PFSK-1 (cell line): ENCODE results near the gene REPS2.

Source experiments
- FOXP2 ChIP-seq: optimal IDR thresholded peaks from 2 replicates; pipeline ENCODE3; 2011; ENCODE audit warnings: borderline replicate concordance, control low read depth, inconsistent platforms; ENCODE audit not compliant: insufficient read depth; ENCODE audit errors: extremely low read length, extremely low read depth
- POLR2AphosphoS5 ChIP-seq: IDR thresholded peaks from 2 replicates; pipeline ENCODE4 v1.6.1; 2012; ENCODE audit warnings: low read depth, mild to moderate bottlenecking, control low read depth, low read length, moderate library complexity
- SIN3A ChIP-seq: IDR thresholded peaks from 2 replicates; pipeline ENCODE4 v1.6.1; 2012; ENCODE audit warnings: mild to moderate bottlenecking, low read length, moderate library complexity, borderline replicate concordance; ENCODE audit not compliant: insufficient read depth
- TAF1 ChIP-seq: IDR thresholded peaks from 2 replicates; pipeline ENCODE4 v1.6.1; 2012; ENCODE audit warnings: low read length, control low read depth, borderline replicate concordance; ENCODE audit not compliant: insufficient read depth
- TF ChIP-seq, protein P1 (sequence below), 2 experiments: IDR thresholded peaks; 2 replicates each; pipeline versions ENCODE4 v1.6.1 to v1.8.0; 2011 to 2012; ENCODE audit warnings: low read depth in 2 of 2, low read length in 2 of 2, control low read depth in 1 of 2, inconsistent platforms in 1 of 2, mild to moderate bottlenecking in 1 of 2, moderate library complexity in 1 of 2; ENCODE audit not compliant: insufficient read depth in 1 of 2

Gene REPS2

DNA sequence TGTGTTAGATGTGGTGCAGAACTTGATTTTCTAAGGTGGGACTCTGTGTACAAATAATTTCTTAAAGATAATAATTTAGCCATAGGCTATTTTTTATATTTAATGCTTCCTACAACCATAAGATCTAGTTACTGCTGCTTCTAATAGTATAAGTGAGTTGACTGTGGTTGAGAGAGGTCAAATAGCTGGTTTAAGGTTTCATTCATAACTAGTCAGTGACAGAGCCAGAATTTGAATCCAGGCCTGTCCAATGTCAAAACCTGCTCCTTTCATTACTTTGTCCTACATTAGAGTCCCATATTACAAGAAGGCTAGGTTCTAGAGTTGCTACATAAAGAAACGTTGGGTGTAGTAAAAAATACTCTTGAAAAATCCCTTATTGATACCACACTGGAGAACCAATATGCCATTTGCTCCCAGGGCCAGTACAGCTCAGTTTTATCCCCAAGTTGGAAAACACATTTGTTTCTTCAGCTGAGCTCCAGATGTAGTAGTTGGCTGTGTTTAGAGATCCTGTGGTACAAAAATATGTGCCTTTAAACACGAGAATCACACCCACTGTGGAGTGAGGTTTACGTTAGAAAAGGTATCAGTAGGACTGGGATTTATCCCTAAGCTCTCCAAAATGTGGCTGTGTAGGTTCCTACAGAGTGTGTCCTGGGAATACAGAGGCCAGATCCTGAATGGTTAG is 84.3 kb downstream of the REPS2 start:
- no peak for TF ChIP-seq TAF1
- TF ChIP-seq FOXP2: no peak
- no peak for TF ChIP-seq POLR2AphosphoS5
- TF ChIP-seq, protein P1, sequence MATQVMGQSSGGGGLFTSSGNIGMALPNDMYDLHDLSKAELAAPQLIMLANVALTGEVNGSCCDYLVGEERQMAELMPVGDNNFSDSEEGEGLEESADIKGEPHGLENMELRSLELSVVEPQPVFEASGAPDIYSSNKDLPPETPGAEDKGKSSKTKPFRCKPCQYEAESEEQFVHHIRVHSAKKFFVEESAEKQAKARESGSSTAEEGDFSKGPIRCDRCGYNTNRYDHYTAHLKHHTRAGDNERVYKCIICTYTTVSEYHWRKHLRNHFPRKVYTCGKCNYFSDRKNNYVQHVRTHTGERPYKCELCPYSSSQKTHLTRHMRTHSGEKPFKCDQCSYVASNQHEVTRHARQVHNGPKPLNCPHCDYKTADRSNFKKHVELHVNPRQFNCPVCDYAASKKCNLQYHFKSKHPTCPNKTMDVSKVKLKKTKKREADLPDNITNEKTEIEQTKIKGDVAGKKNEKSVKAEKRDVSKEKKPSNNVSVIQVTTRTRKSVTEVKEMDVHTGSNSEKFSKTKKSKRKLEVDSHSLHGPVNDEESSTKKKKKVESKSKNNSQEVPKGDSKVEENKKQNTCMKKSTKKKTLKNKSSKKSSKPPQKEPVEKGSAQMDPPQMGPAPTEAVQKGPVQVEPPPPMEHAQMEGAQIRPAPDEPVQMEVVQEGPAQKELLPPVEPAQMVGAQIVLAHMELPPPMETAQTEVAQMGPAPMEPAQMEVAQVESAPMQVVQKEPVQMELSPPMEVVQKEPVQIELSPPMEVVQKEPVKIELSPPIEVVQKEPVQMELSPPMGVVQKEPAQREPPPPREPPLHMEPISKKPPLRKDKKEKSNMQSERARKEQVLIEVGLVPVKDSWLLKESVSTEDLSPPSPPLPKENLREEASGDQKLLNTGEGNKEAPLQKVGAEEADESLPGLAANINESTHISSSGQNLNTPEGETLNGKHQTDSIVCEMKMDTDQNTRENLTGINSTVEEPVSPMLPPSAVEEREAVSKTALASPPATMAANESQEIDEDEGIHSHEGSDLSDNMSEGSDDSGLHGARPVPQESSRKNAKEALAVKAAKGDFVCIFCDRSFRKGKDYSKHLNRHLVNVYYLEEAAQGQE (IDR thresholded peaks at IDR 0.05; ENCODE audit: insufficient read depth in 1 of 2, low read depth in 2 of 2, low read length in 2 of 2): no peak
- TF ChIP-seq SIN3A: no peak

DNA sequence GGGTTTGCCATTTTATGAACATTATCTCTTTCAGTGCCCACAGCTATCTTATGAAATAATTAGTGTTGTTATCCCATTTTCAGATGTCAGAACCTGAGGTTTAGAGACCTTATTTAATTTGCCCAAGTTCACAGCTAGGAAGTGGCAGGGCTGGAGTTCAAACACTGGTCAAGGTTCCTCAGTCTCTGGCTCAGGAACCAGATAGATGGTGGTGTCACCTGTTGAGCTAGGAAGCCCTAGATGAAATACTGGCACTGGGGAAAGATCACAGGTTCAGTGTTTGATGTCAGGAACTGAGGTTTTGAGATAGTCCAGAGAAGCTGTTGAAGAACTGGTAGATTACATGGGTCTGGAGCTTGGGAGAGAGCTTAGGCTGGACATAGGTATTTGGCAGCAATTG is 85.4 kb downstream of the REPS2 start:
- TF ChIP-seq POLR2AphosphoS5: no peak

DNA sequence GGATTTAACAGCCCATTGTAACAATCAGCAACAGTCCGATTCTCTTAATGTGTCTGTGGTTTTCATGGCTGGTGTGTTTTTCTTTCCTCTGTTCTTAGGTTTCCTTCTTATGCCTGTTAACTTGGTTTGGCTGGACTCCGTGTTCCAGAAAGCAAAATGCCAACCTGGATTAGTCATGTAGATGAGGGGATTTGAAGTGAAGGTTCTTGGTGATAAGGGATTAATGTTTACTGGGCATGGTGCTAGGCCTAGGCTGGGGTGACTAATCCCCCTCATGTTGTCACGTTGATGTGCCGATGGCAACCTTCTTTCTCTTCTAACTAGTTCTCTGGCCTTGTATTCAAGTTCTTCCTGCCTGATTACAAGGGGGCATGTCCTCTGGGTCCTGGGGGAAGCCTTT is 85.9 kb downstream of the REPS2 start:
- TF ChIP-seq TAF1 (no peak), FOXP2 (no peak), SIN3A (no peak), POLR2AphosphoS5 (no peak)
- TF ChIP-seq, protein P1 (IDR thresholded peaks at IDR 0.05; ENCODE audit: insufficient read depth in 1 of 2, low read depth in 2 of 2, low read length in 2 of 2): no peak

DNA sequence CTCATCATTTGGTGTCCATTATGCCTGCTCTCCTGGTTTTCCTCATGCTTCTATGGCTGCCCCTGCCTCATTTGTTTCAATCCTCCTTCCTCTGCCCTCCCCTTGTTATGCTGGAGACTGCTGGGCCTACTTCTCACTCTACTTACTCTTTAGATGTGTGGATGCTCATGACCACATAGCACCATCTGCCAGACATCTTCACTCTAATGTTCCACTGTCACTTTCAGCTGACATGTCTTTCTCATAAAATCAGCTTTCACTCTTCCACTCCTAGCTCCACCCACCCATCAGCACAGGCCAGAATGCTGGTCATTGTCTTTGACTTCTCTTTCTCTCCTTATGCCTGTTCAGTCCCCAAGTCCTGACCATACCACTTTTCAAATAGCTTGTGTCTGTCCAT is 86.8 kb downstream of the REPS2 start:
- TF ChIP-seq SIN3A (no peak), FOXP2 (no peak), POLR2AphosphoS5 (no peak), TAF1 (no peak)
- TF ChIP-seq, protein P1 (IDR thresholded peaks at IDR 0.05; ENCODE audit: insufficient read depth in 1 of 2, low read depth in 2 of 2, low read length in 2 of 2): no peak

DNA sequence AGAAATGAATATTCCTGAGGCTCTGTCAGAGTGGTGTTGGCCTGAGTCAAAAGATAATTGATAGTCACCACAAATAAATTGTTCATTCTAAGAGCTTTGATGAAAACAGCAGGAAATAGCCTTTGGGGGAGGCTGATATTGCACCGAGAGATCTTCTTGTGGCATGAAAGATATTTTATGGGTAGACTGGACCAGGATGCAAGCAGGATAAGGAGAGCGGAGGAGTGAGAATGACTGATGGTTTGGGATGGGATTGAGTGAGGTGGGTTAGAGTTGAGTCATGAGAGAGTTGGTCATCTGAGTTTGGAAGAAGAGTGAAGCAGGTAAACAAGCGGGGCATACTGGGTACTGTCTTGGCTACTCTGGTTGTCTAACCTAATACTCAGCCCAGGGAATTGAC is 88.7 kb downstream of the REPS2 start:
- TF ChIP-seq FOXP2 (no peak), TAF1 (no peak), POLR2AphosphoS5 (no peak), SIN3A (no peak)
- TF ChIP-seq, protein P1 (IDR thresholded peaks at IDR 0.05; ENCODE audit: insufficient read depth in 1 of 2, low read depth in 2 of 2, low read length in 2 of 2): no peak
